ENCODE data around the gene IGF2R.
"Not testable (repeated sequence)": the region's sequence is repeated elsewhere in the genome, so short reads cannot be mapped to it uniquely, and the experiment has no call there.

The IGF2R gene

DNA sequence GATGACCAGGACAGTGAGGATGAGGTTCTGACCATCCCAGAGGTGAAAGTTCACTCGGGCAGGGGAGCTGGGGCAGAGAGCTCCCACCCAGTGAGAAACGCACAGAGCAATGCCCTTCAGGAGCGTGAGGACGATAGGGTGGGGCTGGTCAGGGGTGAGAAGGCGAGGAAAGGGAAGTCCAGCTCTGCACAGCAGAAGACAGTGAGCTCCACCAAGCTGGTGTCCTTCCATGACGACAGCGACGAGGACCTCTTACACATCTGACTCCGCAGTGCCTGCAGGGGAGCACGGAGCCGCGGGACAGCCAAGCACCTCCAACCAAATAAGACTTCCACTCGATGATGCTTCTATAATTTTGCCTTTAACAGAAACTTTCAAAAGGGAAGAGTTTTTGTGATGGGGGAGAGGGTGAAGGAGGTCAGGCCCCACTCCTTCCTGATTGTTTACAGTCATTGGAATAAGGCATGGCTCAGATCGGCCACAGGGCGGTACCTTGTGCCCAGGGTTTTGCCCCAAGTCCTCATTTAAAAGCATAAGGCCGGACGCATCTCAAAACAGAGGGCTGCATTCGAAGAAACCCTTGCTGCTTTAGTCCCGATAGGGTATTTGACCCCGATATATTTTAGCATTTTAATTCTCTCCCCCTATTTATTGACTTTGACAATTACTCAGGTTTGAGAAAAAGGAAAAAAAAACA lies 136.1 kb downstream of the IGF2R start:
- no peak for DNase-seq

DNA sequence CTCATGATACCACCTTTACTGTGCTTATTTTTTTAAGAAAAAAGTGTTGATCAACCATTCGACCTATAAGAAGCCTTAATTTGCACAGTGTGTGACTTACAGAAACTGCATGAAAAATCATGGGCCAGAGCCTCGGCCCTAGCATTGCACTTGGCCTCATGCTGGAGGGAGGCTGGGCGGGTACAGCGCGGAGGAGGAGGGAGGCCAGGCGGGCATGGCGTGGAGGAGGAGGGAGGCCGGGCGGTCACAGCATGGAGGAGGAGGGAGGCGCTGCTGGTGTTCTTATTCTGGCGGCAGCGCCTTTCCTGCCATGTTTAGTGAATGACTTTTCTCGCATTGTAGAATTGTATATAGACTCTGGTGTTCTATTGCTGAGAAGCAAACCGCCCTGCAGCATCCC lies 137.1 kb downstream of the IGF2R start:
- no peak for DNase-seq

DNA sequence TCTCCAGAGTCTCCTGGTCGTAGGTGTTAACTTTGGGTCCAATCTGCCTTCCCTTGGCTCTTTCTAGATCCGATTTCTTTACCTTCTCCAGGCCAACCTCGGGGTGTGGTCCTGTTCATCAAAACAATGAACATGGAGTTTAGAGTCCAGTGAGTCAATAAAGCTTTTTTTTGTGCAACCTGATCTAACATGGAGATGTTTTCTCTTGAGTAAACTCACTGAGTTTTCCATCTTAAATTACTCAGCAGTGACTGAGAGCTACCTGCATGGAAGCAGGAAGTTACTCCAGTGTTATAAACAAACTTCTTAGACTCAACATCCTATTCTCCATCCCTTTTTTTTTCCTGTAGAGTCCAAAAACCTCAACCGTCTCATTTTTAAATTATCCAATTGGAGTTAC lies 137.8 kb downstream of the IGF2R start:
- no peak for DNase-seq

DNA sequence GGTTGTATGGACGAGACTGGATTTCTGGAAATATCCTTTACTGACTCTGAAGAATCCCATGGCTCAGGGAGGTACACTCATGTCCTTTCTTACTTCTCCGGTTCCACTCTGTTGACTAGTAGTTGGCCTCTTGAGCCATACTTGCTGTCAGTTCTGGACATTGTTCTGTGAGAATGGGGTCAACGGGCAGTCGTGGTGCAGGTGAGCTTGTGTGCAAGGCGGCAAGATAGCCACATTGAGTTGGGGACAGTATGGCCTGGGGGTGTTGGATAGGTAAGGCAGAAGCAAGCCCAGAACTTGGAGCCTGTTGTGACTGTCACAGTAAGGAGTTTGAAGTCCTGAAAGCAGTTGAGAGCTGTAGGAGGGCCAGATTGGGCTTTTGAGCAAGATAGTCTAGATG lies 139.2 kb downstream of the IGF2R start:
- DNase-seq = no peak

DNA sequence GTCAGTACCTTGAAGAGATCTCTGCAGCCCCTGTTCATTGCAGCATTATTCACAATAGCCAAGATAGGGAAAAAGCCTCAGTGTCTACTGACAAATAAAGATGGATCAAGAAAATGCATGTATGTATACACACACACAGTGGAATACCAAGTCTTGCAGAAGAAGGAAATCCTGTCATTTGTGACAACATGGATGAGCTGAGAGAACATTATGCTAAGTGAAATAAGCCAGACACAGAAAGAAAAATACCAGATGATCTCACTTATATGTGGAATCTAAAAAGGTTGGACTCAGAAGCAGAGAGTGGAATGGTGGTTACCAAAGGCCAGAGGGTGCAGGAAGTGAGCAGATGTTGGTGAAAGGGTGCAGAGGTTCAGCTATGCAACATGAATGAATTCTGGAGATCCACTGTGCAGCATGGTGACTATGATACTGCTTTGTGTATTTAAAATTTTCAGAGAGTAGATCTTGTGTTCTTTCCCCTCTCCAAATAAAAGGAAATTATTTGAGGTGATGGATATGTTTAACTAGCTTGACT lies 141.8 kb downstream of the IGF2R start:
- DNase-seq = no peak

DNA sequence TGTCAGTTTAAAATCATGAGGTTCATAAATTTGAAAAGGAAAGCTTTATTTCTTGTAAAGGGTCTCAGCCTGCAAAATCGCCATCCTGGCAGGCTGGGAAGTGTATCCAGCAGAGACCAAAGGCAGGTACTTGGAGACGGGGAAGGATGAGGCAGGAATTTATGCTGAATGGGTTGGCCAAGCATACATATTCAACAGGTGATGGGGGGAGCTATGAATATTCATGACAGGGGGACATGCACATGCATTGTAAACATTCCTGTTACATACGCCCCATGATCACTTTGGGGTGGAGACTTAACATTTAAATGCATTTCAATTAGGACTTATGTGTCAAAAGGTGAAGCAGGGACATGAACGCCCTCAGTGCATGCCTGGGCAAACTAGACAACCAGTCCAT lies 142.9 kb downstream of the IGF2R start:
- no peak for DNase-seq

DNA sequence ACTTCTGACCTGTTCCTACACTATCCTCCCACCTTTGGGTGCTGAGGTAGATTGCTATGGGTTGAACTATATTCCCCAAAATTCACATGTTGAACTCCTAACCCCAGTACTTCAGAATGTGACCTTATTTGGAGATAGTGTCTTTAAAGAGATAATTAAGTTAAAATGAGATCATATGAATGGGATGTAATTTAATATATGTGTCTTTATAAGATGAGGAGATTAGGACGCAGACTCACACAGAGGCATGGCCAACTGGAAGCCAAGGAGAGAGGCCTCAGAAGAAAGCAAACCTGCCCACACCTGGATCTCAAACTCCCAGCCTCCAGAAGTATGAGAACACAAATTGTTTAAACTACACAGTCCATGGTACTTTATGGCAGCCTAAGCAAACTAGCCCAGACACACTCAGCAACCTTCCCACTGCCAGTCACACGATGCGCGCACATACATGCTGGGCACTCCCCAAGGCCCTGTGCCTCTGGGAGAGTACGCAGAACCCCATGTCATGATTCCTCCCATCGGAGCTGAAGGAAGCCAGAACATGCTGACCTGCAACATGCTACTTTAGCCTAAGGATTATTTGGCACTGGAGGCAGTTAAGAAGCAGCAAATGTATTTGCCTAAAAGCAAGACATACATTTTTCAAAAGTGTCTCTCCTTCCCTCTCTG lies 143.9 kb downstream of the IGF2R start:
- no peak for DNase-seq

DNA sequence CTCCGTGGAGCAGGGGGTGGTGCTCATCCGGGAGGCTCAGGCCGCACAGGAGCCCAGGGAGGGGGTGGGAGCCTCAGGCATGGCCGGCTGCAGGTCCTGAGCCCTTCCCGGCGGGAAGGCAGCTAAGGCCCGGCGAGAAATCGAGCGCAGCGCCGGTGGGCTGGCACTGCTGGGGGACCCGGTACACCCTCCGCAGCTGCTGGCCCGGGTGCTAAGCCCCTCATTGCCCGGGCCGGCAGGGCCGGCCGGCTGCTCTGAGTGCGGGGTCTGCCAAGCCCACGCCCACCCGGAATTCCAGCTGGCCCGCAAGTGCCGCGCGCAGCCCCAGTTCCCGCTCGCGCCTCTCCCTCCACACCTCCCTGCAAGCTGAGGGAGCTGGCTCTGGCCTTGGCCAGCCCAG lies 145.7 kb downstream of the IGF2R start:
- DNase-seq = not testable (repeated sequence)

DNA sequence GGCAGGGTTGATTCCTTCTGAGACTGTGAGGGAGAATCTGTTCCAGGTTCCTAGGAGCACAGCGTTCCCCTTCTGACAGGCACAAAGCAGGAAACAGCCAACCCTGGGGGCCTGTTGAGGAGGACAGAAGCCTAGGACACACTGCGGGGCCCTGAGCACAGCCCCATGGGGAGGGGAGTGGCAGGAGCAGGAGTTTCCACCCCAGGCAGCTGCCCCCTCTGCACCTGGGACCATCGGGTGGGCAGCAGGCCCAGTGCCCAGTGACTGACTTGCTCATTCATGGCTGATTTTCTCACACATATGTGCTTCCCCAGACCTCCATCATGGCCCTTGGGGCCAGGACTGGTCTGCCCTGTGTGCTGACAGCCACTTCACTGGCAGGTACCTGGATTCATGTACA lies 146.5 kb downstream of the IGF2R start:
- no peak for DNase-seq

DNA sequence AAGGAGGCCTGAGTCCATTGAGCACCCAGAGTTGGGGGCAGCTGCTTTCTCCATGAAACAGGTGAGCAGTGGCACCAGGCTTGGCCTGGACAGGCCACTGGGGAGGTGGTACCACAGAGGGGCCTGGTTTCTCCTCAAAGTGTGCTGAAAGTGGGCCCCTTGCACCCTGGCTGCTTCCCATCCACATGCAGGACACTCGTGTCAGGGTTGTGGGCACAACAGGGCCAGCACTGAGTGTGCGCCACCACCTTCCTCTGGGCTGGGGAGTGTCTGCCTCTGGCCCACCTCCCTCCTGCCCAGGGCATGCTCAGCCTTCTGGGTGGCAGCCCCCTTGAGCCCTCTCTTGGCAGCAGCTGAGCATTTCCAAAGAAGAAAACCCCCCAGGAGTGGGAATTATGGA lies 147.5 kb downstream of the IGF2R start:
- no peak for DNase-seq

DNA sequence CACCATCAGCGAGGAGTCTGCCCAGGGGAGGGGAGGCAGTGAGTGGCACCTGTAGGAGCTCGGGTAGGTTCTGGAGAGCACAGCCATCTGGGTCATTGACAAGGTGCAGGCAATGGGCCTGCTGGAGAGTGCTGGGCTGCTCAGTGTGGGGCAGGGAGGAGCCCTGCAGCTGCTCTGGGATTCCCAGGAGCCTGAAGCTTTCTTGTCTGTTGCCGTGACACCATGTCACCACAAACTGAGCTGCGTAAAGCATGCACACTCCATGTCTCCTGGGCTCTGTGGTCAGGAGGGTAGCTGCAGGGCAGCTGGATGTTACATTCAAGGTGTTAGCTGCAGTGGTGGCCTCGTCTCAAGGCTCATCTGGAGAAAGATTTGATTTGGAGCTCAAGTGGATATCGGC lies 148.3 kb downstream of the IGF2R start:
- no peak for DNase-seq

DNA sequence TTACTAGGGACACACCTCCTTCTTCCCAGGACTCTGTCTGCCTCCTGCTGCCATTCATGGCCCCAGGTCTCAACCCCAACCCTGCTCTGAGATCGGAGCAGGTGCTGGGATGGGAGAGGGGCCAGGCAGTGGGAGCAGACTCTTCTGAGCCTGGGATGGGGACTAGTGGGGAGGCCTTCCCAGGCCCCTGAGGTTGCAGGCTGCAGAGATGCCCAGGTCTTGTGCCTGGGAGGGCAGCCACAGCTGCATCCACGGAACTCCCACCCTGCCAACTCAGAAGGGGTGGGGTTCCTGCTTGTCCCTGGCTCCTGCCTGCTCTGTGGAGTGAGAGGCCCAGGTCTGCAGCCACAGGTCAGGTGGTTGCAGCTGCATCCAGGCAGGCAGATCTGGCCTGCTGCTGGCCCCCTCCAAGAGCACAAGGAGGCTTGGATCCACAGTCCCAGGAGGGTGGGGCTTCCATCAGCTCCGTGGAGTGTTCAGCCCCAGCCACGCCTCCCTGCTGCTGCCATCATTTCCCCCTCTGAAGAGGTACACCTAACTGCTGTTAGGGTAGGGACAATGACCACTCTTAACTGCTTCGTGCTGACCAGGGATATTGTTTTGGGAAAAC lies 149.8 kb downstream of the IGF2R start:
- DNase-seq = no peak

DNA sequence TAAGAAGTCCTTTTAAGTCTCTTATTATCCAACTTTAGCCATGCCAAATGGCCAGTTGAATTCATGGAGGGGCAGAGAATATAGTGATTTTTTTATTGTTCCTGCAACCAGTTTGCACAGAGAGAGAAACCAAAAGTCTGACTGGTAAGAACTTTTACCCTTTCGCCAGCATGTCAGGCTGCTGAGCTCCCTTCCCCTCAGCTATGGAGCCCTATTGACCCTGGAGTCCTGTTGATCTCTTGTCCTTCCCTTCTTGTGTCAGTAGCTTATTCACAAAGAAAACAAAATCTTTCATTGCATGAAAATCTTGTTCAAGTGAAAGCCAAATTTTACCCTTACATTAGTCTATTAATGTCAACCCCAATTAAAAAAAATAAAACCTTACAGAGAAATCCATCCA lies 151.2 kb downstream of the IGF2R start:
- no peak for DNase-seq

DNA sequence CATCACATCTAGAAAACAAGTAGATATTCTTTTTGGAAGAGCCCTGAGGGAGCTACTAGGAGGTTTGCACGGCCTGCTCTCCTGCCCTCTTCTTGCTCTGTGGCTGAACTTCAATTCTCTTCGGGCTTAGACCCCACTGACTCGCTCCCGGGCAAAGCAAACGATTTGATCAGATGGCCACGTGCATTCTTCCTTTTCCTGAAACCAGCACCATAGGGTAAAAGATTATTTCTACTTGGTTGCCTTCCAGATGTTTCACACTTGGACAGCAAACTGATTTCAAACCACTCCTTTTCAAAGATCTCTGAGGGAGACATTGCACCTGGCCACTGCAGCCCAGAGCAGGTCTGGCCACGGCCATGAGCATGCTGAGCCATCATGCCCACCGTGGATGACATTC lies 152.7 kb downstream of the IGF2R start, which contains the start of gene SLC22A1:
Gene SLC22A1, plus strand, starts transcription at position 258 of the 400 bp plus-strand sequence. Its CDS starts 121 bp downstream, at position 379.
- DNase-seq = no peak

DNA sequence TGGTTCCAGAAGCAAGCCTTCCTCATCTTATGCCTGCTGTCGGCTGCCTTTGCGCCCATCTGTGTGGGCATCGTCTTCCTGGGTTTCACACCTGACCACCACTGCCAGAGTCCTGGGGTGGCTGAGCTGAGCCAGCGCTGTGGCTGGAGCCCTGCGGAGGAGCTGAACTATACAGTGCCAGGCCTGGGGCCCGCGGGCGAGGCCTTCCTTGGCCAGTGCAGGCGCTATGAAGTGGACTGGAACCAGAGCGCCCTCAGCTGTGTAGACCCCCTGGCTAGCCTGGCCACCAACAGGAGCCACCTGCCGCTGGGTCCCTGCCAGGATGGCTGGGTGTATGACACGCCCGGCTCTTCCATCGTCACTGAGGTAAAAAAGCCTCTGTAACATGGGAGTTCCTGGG lies 153.1 kb downstream of the IGF2R start:
- DNase-seq = no peak

DNA sequence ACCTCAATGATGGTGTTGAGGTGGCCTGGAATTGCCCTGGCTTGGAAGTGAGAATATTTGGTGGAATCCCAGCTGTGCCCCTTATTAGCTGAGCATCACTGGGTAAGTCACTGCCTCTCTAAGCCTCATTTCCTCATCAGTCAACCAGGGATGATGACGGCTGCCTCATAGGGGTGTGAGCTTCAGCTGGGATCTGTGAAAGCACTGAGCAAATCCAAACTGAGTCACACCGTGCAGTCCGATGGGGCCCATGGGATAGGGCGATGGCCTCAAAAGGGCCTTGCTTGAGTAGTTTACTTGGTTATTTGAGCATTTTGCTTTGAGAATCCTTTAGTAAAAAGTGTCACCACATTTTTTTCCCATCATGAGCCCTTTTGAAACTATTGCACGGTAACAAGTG lies 153.9 kb downstream of the IGF2R start:
- DNase-seq = no peak

DNA sequence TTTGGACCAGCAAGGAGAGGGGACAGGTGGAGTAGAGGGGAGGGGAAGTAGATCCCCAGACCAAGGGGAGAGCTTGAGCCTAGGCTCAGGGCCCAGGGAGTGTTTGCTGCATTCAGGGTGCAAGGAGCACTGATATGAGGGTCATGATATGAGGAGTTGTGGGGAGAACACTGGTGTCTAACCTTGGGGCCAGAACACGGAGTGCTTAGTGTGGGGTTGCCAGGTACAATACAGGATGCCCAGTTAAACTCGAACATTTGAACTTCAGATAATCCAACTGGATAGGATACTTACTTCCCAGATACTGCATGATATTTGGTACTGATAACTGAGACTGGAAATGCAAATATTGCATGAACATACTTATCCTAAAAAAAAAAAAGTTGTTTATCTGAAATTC lies 155.1 kb downstream of the IGF2R start:
- no peak for DNase-seq

DNA sequence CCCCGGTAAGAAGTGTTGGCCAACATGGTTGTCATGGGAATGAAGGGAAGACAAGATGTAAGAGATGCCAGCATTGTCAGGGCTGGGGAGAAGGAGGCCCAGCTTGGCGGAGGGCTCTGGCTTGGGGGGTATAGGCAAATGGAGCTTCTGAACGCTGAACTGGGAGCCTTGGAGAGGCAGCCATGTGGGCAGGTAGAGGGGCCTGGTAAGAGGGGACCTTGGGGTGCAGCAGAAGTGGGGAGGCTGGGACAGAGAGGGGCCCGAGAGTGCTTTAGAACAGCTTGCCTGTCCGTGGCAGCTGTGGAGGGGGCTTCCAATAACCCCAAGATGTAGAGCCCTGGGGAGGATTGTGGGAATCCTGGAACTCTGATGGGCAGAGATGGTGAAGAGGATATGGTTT lies 155.7 kb downstream of the IGF2R start:
- no peak for DNase-seq

DNA sequence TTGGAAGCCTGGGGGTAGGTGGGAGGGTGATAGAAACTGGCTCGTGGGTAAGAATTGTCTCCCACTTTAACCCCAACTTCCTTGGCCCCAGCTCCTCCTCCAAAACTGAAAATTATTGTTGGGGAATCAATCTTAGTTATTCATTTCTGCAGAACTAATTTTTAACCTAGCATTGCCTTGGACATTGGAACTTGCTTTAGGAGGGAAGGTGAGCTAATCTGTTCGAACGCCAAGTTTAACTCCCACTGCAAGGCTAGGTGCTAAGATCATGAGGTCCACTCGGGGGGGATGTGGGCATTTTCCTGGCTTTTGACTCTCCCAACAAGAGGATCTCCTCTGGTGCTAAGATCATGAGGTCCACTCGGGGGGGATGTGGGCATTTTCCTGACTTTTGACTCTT lies 156.2 kb downstream of the IGF2R start:
- DNase-seq = not testable (repeated sequence)

DNA sequence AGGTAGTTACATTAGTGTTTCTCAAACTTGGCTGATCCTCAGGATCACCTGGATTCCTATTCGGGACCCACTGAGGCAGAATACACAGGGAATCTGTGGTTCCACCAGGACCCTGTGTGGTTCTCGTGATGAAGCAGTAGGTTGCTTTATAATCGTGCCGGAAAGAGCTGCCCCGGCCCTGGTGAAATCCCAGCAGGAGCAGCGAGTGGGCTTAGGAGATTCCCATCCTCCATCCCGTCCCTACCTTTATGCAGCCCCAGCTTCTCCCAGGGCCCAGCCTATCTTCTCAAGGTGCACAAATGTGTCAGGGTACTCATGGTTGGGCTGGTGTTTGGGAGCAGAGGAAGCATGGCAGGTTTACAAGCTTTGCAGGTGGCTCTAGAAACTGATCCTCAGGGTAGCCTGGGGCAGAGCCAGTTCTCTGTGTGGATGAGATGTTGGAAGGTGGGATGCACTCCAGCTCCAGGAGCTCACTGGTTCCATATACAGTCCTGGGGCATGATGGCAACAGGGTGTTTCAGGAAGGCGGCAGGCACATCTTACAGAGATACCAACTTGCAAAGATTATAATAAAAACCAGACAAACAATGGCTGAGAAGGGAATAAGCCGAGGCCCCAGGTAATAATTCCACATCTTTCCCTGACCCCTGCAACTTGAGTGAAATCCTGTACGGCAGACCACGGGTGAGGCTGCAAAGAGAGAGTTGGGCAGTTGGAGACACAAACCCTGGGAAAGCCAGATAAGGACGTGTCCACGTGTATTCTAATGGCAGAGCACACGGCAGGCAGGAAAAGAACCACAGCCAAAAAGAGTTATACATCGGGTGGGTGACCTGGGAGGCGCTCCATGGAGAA lies 158.6 kb downstream of the IGF2R start:
- DNase-seq = no peak

DNA sequence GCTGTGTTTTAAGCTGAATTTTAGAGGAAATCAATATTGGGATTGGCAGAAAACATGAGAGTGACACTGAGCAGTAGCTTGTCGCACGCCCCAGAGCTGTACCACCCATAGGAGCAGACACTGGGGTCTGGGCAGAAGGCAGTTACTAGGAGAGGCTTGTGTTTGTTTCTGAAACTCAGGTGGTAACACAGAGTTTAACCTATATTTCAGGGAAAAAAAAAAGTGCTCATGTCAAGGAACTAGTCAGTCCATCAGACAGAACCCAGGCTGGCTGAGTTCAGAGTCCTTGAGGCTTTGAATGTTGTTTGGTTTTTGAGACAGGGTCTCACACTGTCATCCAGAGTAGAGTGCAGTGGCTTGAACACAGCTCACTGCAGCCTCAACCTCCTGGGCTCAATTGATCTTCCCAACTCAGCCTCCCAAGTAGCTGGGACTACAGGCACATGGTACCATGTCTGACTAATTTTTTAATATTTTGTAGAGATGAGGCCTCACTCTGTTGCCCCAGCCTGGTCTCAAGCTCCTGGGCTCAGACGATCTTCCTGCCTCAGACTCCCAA lies 159.3 kb downstream of the IGF2R start:
- DNase-seq = no peak

DNA sequence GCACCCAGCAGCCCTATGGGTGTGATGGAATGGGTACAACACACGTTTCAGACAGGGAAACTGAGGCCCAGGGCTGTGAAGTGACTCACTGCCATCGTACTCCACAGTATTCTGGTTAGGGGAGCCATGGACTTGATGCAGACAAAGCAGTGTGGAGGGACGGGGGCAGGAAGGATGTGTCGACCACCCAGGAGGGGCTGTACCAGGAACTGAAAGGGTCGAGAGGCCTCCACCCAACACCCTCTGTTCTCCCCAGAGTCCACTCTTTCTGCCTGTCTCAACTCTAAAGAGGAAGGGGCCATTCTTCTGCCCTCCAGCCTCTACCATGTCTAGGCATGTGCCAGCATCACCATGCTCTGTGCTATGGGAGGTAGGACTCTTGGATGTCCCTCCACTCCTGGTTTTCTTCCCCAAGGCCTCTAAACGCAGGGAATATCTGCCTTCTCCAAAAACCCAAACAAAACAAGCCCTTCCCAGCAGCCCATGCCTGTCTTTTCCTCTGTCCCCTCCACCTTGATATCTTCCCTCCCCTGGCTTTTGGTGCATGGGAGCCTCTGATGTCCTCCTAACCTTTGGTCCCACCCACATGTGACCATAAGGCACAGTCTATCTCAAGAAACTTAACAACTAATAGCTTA lies 160.1 kb downstream of the IGF2R start:
- DNase-seq = no peak
